Measurements from ENCODE around the gene LYSMD3. TPM values are rescaled to one million over a fixed set of nuclear protein-coding genes. Genes with fewer than 3 reads are reported as not detected.
"Not testable (repeated sequence)": the region's sequence is repeated elsewhere in the genome, so short reads cannot be mapped to it uniquely, and the experiment has no call there.

LYSMD3 gene
- total RNA-seq (10 to 100 TPM in 7 of 9 donors, 1 to 10 TPM in 2; 6.8 to 33.2 (median 16.0) TPM), polyA plus RNA-seq (10 to 100 TPM in 1 of 3 donors, 1 to 10 TPM in 2; 3.4 to 38.6 (median 4.2) TPM)
- long read RNA-seq, donor 1, full-length matches to known transcripts, result 6 of 11 reads
- long read RNA-seq, donor 1, partial matches to known transcripts, result 5 of 11 reads
- long read RNA-seq, donor 1, other reads (novel, unspliced or antisense), result 0 of 11 reads
- long read RNA-seq, donor 2, full-length matches to known transcripts, result 3 of 3 reads
- long read RNA-seq, donor 2, partial matches to known transcripts, result 0 of 3 reads
- long read RNA-seq, donor 2, other reads (novel, unspliced or antisense), result 0 of 3 reads
- long read RNA-seq, donor 3, full-length matches to known transcripts, result 8 of 8 reads
- long read RNA-seq, donor 3, partial matches to known transcripts, result 0 of 8 reads
- long read RNA-seq, donor 3, other reads (novel, unspliced or antisense), result 0 of 8 reads
- long read RNA-seq, donor 4, full-length matches to known transcripts, result 2 of 4 reads
- long read RNA-seq, donor 4, partial matches to known transcripts, result 0 of 4 reads
- long read RNA-seq, donor 4, other reads (novel, unspliced or antisense), result 2 of 4 reads
- long read RNA-seq, donor 5, full-length matches to known transcripts, result 12 of 15 reads
- long read RNA-seq, donor 5, partial matches to known transcripts, result 2 of 15 reads
- long read RNA-seq, donor 5, other reads (novel, unspliced or antisense), result 1 of 15 reads
- long read RNA-seq, donor 6, full-length matches to known transcripts, result 4 of 6 reads
- long read RNA-seq, donor 6, partial matches to known transcripts, result 0 of 6 reads
- long read RNA-seq, donor 6, other reads (novel, unspliced or antisense), result 2 of 6 reads
- long read RNA-seq, donor 7, full-length matches to known transcripts, result 3 of 3 reads
- long read RNA-seq, donor 7, partial matches to known transcripts, result 0 of 3 reads
- long read RNA-seq, donor 7, other reads (novel, unspliced or antisense), result 0 of 3 reads
- long read RNA-seq, donor 8, full-length matches to known transcripts, result 9 of 9 reads
- long read RNA-seq, donor 8, partial matches to known transcripts, result 0 of 9 reads
- long read RNA-seq, donor 8, other reads (novel, unspliced or antisense), result 0 of 9 reads
- long read RNA-seq, donor 9, full-length matches to known transcripts, result 5 of 5 reads
- long read RNA-seq, donor 9, partial matches to known transcripts, result 0 of 5 reads
- long read RNA-seq, donor 9, other reads (novel, unspliced or antisense), result 0 of 5 reads
- long read RNA-seq, donor 10, full-length matches to known transcripts, result 4 of 4 reads
- long read RNA-seq, donor 10, partial matches to known transcripts, result 0 of 4 reads
- long read RNA-seq, donor 10, other reads (novel, unspliced or antisense), result 0 of 4 reads

DNA sequence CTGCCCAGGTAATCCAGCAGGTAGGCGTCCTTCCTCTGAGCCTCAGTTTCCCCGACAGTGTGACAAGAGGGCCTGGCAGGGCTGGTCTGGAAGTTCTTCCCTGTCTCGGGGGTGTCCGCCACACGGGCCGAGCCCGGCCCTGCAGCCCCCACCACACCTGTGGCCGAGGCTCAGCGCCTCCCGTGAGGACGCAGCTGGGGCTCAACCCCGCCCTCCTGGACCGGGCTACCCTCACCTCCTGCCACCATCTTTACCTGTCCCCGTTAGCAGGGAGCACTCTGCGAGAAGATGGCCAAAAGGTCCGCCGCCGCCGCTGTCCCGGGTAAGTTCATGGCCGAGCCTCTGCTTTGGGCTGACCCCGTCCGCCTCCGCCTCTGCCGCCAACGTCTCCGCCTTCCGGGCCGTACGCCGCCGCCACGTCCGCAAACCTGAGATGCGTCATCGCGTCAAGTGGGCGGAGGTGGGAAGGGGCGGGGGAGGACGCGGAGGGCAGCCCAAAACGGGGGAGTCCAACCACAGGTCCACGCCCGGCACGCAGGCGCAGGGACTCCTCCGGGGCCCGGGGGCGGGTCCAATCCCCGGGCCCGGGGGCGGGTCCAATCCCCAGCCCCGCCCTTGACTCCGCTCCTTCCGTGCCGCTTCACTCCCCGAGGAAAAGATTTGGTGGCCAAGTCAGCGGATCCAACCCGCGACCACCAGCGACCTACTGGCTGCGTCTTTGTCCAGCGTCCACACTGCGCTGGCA is at the start of gene LYSMD3:
Gene LYSMD3 (minus strand): TSS at position 391 of the 745 bp plus-strand sequence. CDS start 4,295 bp downstream, outside the sequence.
- H3K4me3 ChIP-seq, result peak within 1 kb of the TSS; percentile 70 to 98 (median 76)

GRCh38 chr5:90576566-90576965 is 47.2 kb upstream of the LYSMD3 start:
- 64 to 90% (median 77%) methylated on average over 3 of the region's 3 CpGs for WGBS, 4 donors
- H3K27ac ChIP-seq; H3K36me3 ChIP-seq (replicated peaks in 1 of 2); intact Hi-C loops (cut with DNase I); H3K9me3 ChIP-seq (replicated peaks in 1 of 3); H3K4me1 ChIP-seq (replicated peaks in 1 of 2); DNase-seq; H3K27me3 ChIP-seq; H3K4me3 ChIP-seq: not testable (repeated sequence)

More for the DNA sequence above, at the start of gene LYSMD3:
- H3K4me1 ChIP-seq (replicated peaks in 1 of 2), result peaks cover 5 to 39% of the 10 kb centered on the region in 2 donors
- H3K27me3 ChIP-seq, result no peaks in the 10 kb centered on the region
- no peaks in the 10 kb centered on the region for H3K9me3 ChIP-seq (replicated peaks in 1 of 3)
- 0 to 1% (median 1%) methylated on average over 7 to 64 of the region's 64 CpGs for WGBS, 4 donors
- intact Hi-C loops (cut with DNase I), result no loop called here
- H3K27ac ChIP-seq, result peak within 1 kb of the TSS; percentile 17 to 94 (median 91)
- DNase-seq, result peak; percentile 98 to 99 (median 98)
- TF ChIP-seq POLR2A (IDR thresholded peaks at IDR 0.05), result peak; percentile 71 to 94
- peak in 1 of 6 experiments; percentile 9 for TF ChIP-seq CTCF (IDR thresholded peaks at IDR 0.05)
- peaks cover 0 to 6% of the 10 kb centered on the region in 2 donors for H3K36me3 ChIP-seq (replicated peaks in 1 of 2)

DNA sequence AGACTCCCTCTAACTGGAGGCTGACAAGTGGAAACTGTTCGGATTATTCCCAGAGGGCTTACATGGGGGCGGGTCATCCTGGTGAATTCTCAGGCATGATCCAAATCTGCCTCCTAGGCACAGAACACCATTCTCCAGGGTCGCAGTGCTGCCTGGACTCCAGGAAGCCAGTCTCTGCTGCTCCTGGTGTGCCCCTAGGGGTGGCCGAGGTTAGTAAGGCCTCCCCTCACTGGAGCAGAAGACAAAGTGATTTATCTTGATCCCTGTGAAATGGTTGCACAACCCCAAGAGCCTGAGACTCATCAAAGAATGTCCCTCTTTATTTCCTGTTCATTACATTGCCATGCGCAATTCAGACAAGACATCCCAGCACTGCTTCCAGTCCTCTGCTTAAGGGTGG is 46.3 kb upstream of the LYSMD3 start:
- Histone ChIP-seq H3K9me3 (replicated peaks in 1 of 3) (no peaks in the 10 kb centered on the region), H3K4me1 (replicated peaks in 1 of 2) (no peaks in the 10 kb centered on the region), H3K27me3 (no peaks in the 10 kb centered on the region), H3K36me3 (replicated peaks in 1 of 2) (no peaks in the 10 kb centered on the region), H3K27ac (no peak overlapping the region), H3K4me3 (no peak overlapping the region)
- intact Hi-C loops (cut with DNase I), result no loop called here
- TF ChIP-seq CTCF (IDR thresholded peaks at IDR 0.05) (no peak), POLR2A (IDR thresholded peaks at IDR 0.05) (no peak)
- WGBS, 4 donors, result 73 to 86% (median 81%) methylated on average over 3 to 5 of the region's 5 CpGs
- DNase-seq, result no peak
